Vagina (tissue), 2 donors: ENCODE data around the gene TNK2. TPM values are rescaled to one million over a fixed set of nuclear protein-coding genes. Genes with fewer than 3 reads are reported as not detected.

Experiments used
- DNase-seq, 2 donors: peaks; one replicate each; pipeline ENCODE4 v3.0.0-alpha.2; 2017; ENCODE audit errors: extremely low spot score in 2 of 2
- H3K27ac ChIP-seq: fragments of 200-600 bp; sonication (generic); one replicate; pipeline ENCODE4 v1.5.1; 2019
- H3K27me3 ChIP-seq: fragments of 200-600 bp; sonication (generic); one replicate; pipeline ENCODE4 v1.5.1; 2019
- H3K36me3 ChIP-seq, 2 donors: fragments of 200-600 bp; sonication (generic); one replicate each; pipeline ENCODE4 v1.5.1; 2017 to 2019
- H3K4me1 ChIP-seq: fragments of 200-600 bp; sonication (generic); one replicate; pipeline ENCODE4 v1.5.1; 2019
- H3K4me3 ChIP-seq, 2 donors: fragments of 200-600 bp; sonication (generic); 1 replicate in 1 of 2; 2 replicates in 1 of 2; pipeline ENCODE4 v1.5.1; 2016 to 2019
- H3K9me3 ChIP-seq: fragments of 200-600 bp; sonication (generic); one replicate; pipeline ENCODE4 v1.5.1; 2019
- POLR2A ChIP-seq, 2 donors: fragments of 450-650 bp; IDR thresholded peaks; one replicate each; pipeline ENCODE4 v1.6.1; 2017; ENCODE audit warnings: antibody characterized with exemption in 2 of 2, mild to moderate bottlenecking in 2 of 2, moderate library complexity in 2 of 2
- POLR2AphosphoS5 ChIP-seq, 2 donors: sonication (generic); formaldehyde crosslinking; IDR thresholded peaks; one replicate each; pipeline ENCODE4 v1.9.0; 2017; ENCODE audit warnings: antibody characterized with exemption in 2 of 2, mild to moderate bottlenecking in 2 of 2, low read depth in 1 of 2; ENCODE audit not compliant: insufficient read depth in 1 of 2
- intact Hi-C: fragments of 100-400 bp; cut with DNase I; formaldehyde crosslinking; loops from one replicate; pipeline ENCODE4 v1.15.1; 2023
- total RNA-seq: library from RNA; depleted of rRNA; stranded (reverse); fragments of >200 nt; gene quantifications from one replicate; pipeline ENCODE4 v1.2.3, GENCODE V29; 2016
- TF ChIP-seq, protein P1 (sequence below), 3 experiments: fragments of 450-650 bp in 2 of 3; fragments of 200-600 bp in 1 of 3; sonication (generic) in 1 of 3; IDR thresholded peaks; one replicate each; pipeline ENCODE4 v1.5.1; 2017 to 2019; ENCODE audit warnings: antibody characterized with exemption in 3 of 3, mild to moderate bottlenecking in 2 of 3, moderate library complexity in 2 of 3

Gene TNK2
- total RNA-seq, 1 donor from 2014 or later, result 41.5 TPM

DNA sequence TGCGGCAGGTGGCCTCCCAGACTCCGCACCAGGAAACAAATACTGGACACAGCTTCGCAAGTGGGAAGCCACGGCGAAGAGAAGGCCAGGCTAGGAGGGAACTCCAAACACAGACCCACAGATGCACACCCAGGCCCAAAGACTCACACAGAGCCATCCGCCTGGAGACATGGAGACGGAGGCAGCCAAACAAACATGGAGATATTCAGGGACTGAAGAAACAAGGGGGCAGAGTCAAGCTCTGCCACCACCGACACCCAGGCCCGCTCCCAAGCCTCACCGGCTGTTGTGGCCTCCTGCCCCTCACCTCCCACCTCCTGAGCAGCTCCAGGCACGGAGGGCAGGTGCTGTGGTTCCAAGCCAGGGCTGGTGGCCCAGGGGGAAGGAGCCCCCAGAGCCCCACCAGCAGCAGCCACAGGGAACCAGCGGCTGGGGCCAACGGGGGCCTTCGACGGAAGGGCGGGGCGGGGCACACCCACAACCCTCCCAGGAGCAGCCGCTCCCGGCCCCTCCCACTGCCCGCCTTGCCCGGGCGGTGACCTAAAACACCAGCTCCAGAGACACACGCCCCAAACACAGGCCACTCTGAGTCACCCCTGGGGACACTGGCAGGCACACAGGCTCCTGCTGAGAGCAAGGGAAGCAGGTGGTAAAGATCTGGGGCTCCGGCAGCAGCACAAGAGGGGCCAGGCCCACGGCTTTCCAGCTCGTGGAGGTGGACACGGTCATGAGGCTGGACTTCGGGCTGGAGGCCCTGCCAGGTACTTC lies 31.9 kb downstream of the TNK2 start:
- intact Hi-C loops, result no loop called here
- no peak for DNase-seq
- peaks cover 0 to 36% of the 10 kb centered on the region in 2 donors for H3K36me3 ChIP-seq
- no peaks in the 10 kb centered on the region for H3K9me3 ChIP-seq
- H3K27ac ChIP-seq, result no peak overlapping the region
- H3K4me1 ChIP-seq, result no peaks in the 10 kb centered on the region
- no peaks in the 10 kb centered on the region for H3K27me3 ChIP-seq
- peak in 1 of 2 donors; percentile 32 for TF ChIP-seq POLR2AphosphoS5 (IDR thresholded peaks at IDR 0.05; ENCODE audit: insufficient read depth in 1 of 2, low read depth in 1 of 2)
- no peak for TF ChIP-seq POLR2A (IDR thresholded peaks at IDR 0.05)
- H3K4me3 ChIP-seq, result no peak overlapping the region

DNA sequence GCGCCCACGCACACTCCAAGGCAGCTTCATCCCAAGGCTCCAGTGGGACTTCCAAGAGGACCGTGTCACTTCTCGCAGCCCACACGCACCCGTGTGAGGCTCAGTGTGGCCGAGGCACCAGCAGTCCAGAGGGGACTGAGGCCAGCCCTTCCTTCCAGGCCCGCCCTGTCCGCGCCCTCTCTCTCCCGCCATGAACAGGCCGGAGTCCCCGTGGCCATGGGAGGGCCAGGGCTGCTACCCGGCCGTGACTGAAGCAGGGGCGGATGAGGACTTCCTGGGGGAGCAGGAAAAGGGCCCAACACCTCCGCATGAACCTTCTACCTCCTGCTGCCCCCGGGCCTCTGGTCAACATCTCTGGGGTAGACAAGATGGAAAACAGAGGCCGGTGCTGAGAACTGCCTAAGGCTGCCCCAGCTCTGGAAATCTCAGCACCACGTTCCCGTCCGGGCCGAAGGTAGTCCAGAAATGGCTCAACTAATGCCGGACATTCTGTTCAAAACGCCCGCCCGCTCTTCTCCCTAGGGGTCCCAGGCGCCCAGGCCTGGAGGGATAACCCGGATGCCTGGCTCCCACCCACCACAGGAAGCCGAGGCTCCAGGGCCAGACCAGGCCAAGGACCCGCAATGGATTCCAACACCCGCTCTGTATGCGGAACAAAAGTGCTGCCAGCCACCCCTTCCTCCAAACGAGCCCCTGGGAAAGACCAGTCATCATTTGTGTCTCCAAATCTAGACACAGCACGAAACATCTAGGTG lies 32.7 kb downstream of the TNK2 start:
- no peak overlapping the region for H3K4me3 ChIP-seq
- no peaks in the 10 kb centered on the region for H3K4me1 ChIP-seq
- no peaks in the 10 kb centered on the region for H3K9me3 ChIP-seq
- H3K27me3 ChIP-seq, result no peaks in the 10 kb centered on the region
- peaks cover 0 to 36% of the 10 kb centered on the region in 2 donors for H3K36me3 ChIP-seq
- DNase-seq, result no peak
- TF ChIP-seq POLR2AphosphoS5 (IDR thresholded peaks at IDR 0.05; ENCODE audit: insufficient read depth in 1 of 2, low read depth in 1 of 2) (no peak), POLR2A (IDR thresholded peaks at IDR 0.05) (no peak)
- TF ChIP-seq, protein P1, sequence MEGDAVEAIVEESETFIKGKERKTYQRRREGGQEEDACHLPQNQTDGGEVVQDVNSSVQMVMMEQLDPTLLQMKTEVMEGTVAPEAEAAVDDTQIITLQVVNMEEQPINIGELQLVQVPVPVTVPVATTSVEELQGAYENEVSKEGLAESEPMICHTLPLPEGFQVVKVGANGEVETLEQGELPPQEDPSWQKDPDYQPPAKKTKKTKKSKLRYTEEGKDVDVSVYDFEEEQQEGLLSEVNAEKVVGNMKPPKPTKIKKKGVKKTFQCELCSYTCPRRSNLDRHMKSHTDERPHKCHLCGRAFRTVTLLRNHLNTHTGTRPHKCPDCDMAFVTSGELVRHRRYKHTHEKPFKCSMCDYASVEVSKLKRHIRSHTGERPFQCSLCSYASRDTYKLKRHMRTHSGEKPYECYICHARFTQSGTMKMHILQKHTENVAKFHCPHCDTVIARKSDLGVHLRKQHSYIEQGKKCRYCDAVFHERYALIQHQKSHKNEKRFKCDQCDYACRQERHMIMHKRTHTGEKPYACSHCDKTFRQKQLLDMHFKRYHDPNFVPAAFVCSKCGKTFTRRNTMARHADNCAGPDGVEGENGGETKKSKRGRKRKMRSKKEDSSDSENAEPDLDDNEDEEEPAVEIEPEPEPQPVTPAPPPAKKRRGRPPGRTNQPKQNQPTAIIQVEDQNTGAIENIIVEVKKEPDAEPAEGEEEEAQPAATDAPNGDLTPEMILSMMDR (IDR thresholded peaks at IDR 0.05), result no peak
- H3K27ac ChIP-seq, result no peak overlapping the region
- intact Hi-C loops, result no loop called here

DNA sequence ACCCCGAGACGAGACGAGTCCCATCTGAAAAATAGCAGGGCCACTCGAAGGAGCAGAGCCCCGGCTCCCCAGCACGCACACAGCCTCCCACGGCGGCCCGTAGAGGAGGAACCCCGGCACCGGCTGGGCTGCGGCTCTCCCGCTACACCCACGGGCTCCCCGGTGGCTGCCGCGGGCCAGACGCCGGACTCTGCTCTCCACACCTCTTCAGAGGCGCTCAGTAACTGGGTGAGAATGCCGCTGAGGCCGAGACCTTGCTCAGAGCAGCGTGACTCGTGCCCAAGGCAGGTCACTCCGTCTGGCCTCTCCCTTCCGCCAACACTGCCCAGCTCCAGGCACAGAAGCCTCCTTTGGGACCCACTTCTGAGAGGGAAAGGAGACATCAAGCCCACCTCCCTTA lies 34.4 kb downstream of the TNK2 start:
- intact Hi-C loops, result no loop called here
- H3K36me3 ChIP-seq, result peaks cover 0 to 43% of the 10 kb centered on the region in 2 donors
- H3K4me3 ChIP-seq, result no peak overlapping the region
- H3K27ac ChIP-seq, result no peak overlapping the region
- no peaks in the 10 kb centered on the region for H3K4me1 ChIP-seq
- no peak for TF ChIP-seq POLR2AphosphoS5 (IDR thresholded peaks at IDR 0.05; ENCODE audit: insufficient read depth in 1 of 2, low read depth in 1 of 2)
- TF ChIP-seq, protein P1 (IDR thresholded peaks at IDR 0.05), result no peak
- no peak for TF ChIP-seq POLR2A (IDR thresholded peaks at IDR 0.05)
- no peak for DNase-seq
- no peaks in the 10 kb centered on the region for H3K27me3 ChIP-seq
- H3K9me3 ChIP-seq, result no peaks in the 10 kb centered on the region

DNA sequence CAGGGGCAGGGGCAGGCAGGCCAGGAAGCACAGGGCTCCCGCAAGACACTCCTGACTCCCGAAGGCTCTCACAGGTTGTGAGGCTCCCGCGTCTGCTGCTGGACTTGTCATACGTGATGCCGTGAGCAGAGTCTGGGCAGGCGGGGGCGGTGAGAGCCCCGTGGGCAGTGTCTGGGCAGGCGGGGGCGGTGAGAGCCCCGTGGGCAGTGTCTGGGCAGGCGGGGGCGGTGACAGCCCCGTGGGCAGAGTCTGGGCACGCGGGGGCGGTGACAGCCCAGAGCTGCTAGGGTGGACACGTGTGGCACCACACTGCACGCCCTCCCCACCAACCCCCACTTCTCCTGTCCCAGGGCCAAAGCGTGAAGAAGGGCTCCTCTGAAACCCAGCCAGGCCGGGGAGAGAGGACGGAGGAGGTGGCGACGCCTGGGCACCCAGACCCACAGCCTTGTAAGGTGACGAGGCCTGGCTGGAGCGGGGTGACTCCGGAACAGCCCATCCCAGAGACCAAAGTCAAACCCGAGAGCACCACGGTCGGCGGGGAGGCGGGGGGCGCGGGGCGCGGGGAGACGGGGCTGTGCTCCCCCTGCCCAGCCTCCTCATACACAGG lies 35.0 kb downstream of the TNK2 start:
- no peak overlapping the region for H3K27ac ChIP-seq
- H3K4me1 ChIP-seq, result no peaks in the 10 kb centered on the region
- no peaks in the 10 kb centered on the region for H3K9me3 ChIP-seq
- no peaks in the 10 kb centered on the region for H3K27me3 ChIP-seq
- no peak overlapping the region for H3K4me3 ChIP-seq
- no peak for DNase-seq
- TF ChIP-seq POLR2AphosphoS5 (IDR thresholded peaks at IDR 0.05; ENCODE audit: insufficient read depth in 1 of 2, low read depth in 1 of 2), result no peak
- TF ChIP-seq, protein P1 (IDR thresholded peaks at IDR 0.05), result no peak
- TF ChIP-seq POLR2A (IDR thresholded peaks at IDR 0.05), result no peak
- H3K36me3 ChIP-seq, result peaks cover 0 to 41% of the 10 kb centered on the region in 2 donors
- intact Hi-C loops, result no loop called here

DNA sequence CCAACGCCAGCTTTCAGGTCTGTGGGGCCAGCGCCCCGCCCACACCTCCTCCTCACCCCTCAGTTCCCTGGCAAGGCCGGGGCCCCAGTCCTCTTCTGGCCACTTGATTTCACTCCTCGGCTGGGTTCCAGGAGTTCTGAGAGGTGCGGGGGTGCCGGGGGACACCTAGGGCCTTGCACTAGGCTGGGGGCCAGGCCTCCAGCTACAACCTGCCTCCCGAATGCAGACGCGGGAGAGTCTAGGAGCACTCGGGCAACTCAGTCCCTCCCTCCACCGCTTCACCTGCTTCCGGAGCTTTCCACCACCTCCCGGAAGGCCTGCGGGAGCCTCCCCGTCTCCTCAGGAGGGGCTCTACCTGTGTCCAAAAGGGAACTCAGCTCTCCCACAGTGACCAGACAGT lies 35.6 kb downstream of the TNK2 start:
- no peaks in the 10 kb centered on the region for H3K27me3 ChIP-seq
- H3K4me1 ChIP-seq, result no peaks in the 10 kb centered on the region
- H3K27ac ChIP-seq, result no peak overlapping the region
- TF ChIP-seq POLR2AphosphoS5 (IDR thresholded peaks at IDR 0.05; ENCODE audit: insufficient read depth in 1 of 2, low read depth in 1 of 2) (no peak), POLR2A (IDR thresholded peaks at IDR 0.05) (no peak)
- TF ChIP-seq, protein P1 (IDR thresholded peaks at IDR 0.05), result no peak
- no peaks in the 10 kb centered on the region for H3K9me3 ChIP-seq
- H3K4me3 ChIP-seq, result no peak overlapping the region
- no peak for DNase-seq
- intact Hi-C loops, result no loop called here
- peaks cover 0 to 41% of the 10 kb centered on the region in 2 donors for H3K36me3 ChIP-seq
